WI38 (cell line): ENCODE results near the gene MICALL2.

Source experiments
- H3K4me3 ChIP-seq: 2 replicates; pipeline ENCODE4 v1.5.1; 2011; ENCODE audit warnings: low read depth, mild to moderate bottlenecking, control low read depth, low read length
- CTCF ChIP-seq: IDR thresholded peaks from 2 replicates; pipeline ENCODE4 v1.5.1; 2012; ENCODE audit warnings: low read depth, mild to moderate bottlenecking, control low read depth, low read length

Gene MICALL2

GRCh38 chr7:1450987-1451386 is 8.3 kb downstream of the MICALL2 start:
- no peak for TF ChIP-seq CTCF
- H3K4me3 ChIP-seq, result no peak overlapping the region

- TF ChIP-seq CTCF, result no peak
- H3K4me3 ChIP-seq, result no peak overlapping the region
These were observed 8.8 kb downstream of the MICALL2 start for GRCh38 chr7:1450431-1450830.

GRCh38 chr7:1449951-1450350 is 9.3 kb downstream of the MICALL2 start:
- no peak overlapping the region for H3K4me3 ChIP-seq
- TF ChIP-seq CTCF, result no peak

GRCh38 chr7:1449501-1449900 is 9.8 kb downstream of the MICALL2 start:
- TF ChIP-seq CTCF, result no peak
- H3K4me3 ChIP-seq, result no peak overlapping the region

GRCh38 chr7:1448958-1449357 is 10.3 kb downstream of the MICALL2 start:
- H3K4me3 ChIP-seq, result no peak overlapping the region
- TF ChIP-seq CTCF, result no peak

GRCh38 chr7:1447551-1448244 is 11.6 kb downstream of the MICALL2 start:
- no peak for TF ChIP-seq CTCF
- H3K4me3 ChIP-seq, result no peak overlapping the region

GRCh38 chr7:1447112-1447511 is 12.2 kb downstream of the MICALL2 start:
- TF ChIP-seq CTCF, result no peak
- H3K4me3 ChIP-seq, result no peak overlapping the region
